Fibroblast of lung (primary cell): ENCODE data around the gene SPRYD3.
"Not testable (repeated sequence)": the region's sequence is repeated elsewhere in the genome, so short reads cannot be mapped to it uniquely, and the experiment has no call there.

Source experiments
- EZH2 ChIP-seq: IDR thresholded peaks from 2 replicates; pipeline ENCODE4 v1.5.1; 2012; ENCODE audit warnings: low read length, control low read depth, mild to moderate bottlenecking; ENCODE audit errors: missing control alignments
- TF ChIP-seq, protein P1 (sequence below), 2 donors: IDR thresholded peaks in 1 of 2; conservative IDR thresholded peaks in 1 of 2; 1 replicate in 1 of 2; 2 replicates in 1 of 2; pipeline ENCODE4 v1.5.1; 2011 to 2012; ENCODE audit warnings: low read length in 2 of 2, control low read depth in 1 of 2, inconsistent platforms in 1 of 2, low read depth in 1 of 2, mild to moderate bottlenecking in 1 of 2

DNA sequence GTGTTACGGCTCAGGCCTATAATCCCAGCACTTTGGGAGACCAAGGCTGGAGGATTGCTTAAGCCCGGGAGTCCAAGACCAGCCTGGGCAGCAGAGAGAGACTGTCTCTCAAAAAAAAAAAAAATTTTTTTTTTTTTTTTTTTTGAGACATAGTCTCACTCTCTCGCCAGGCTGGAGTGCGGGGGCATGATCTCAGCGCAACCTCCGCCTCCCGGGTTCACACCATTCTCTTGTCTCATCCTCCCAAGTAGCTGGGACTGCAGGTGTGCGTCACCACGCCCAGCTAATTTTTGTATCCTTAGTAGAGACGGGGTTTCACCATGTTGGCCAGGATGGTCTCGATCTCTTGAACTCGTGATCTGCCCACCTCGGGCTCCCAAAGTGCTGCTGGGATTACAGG is 52.2 kb downstream of the SPRYD3 start:
- TF ChIP-seq, protein P1, sequence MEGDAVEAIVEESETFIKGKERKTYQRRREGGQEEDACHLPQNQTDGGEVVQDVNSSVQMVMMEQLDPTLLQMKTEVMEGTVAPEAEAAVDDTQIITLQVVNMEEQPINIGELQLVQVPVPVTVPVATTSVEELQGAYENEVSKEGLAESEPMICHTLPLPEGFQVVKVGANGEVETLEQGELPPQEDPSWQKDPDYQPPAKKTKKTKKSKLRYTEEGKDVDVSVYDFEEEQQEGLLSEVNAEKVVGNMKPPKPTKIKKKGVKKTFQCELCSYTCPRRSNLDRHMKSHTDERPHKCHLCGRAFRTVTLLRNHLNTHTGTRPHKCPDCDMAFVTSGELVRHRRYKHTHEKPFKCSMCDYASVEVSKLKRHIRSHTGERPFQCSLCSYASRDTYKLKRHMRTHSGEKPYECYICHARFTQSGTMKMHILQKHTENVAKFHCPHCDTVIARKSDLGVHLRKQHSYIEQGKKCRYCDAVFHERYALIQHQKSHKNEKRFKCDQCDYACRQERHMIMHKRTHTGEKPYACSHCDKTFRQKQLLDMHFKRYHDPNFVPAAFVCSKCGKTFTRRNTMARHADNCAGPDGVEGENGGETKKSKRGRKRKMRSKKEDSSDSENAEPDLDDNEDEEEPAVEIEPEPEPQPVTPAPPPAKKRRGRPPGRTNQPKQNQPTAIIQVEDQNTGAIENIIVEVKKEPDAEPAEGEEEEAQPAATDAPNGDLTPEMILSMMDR (conservative IDR thresholded peaks at IDR 0.05 in 1 of 2, IDR thresholded peaks at IDR 0.05 in 1 of 2; ENCODE audit: low read depth in 1 of 2, low read length in 2 of 2), result not testable (repeated sequence)
- TF ChIP-seq EZH2, result not testable (repeated sequence)
